Mesenchymal stem cell (in vitro differentiated cells and primary cell): Measurements from ENCODE around the gene SIRT7.

Experiments
- DNase-seq: peaks from one replicate; pipeline ENCODE4 v3.0.0-alpha.2; 2013
- H2AFZ ChIP-seq: one replicate; pipeline ENCODE4 v1.6.1; 2013; ENCODE audit warnings: low read depth, mild to moderate bottlenecking, control low read depth, inconsistent platforms, low read length, moderate library complexity
- H2AK5ac ChIP-seq: 2 replicates; pipeline ENCODE4 v1.6.1; 2013; ENCODE audit warnings: low read length, moderate library complexity, mild to moderate bottlenecking, inconsistent platforms; ENCODE audit not compliant: severe bottlenecking
- H2BK120ac ChIP-seq: one replicate; pipeline ENCODE4 v1.6.1; 2013; ENCODE audit warnings: low read depth, mild to moderate bottlenecking, inconsistent platforms, low read length, moderate library complexity
- H2BK12ac ChIP-seq, 2 experiments: one replicate each; pipeline ENCODE4 v1.6.1; 2013; ENCODE audit warnings: inconsistent platforms in 2 of 2, low read length in 2 of 2, mild to moderate bottlenecking in 2 of 2, moderate library complexity in 2 of 2, control low read depth in 1 of 2
- H2BK15ac ChIP-seq: one replicate; pipeline ENCODE4 v1.6.1; 2013; ENCODE audit warnings: mild to moderate bottlenecking, low read depth, inconsistent platforms; ENCODE audit not compliant: poor library complexity, severe bottlenecking
- H2BK5ac ChIP-seq: 2 replicates; pipeline ENCODE4 v1.6.1; 2013; ENCODE audit warnings: low read depth, mild to moderate bottlenecking, low read length, control low read depth, inconsistent platforms; ENCODE audit not compliant: poor library complexity, severe bottlenecking
- H3K14ac ChIP-seq, 2 experiments: one replicate each; pipeline ENCODE4 v1.6.1; 2013; ENCODE audit warnings: inconsistent platforms in 2 of 2, low read length in 2 of 2, control low read depth in 1 of 2, mild to moderate bottlenecking in 1 of 2, moderate library complexity in 1 of 2
- H3K18ac ChIP-seq, 2 experiments: one replicate each; pipeline ENCODE4 v1.6.1; 2013; ENCODE audit warnings: inconsistent platforms in 2 of 2, low read length in 2 of 2, control low read depth in 1 of 2, low read depth in 1 of 2, mild to moderate bottlenecking in 1 of 2
- H3K23ac ChIP-seq, 2 experiments: one replicate each; pipeline ENCODE4 v1.6.1; 2013; ENCODE audit warnings: inconsistent platforms in 2 of 2, low read length in 2 of 2, mild to moderate bottlenecking in 2 of 2, moderate library complexity in 2 of 2, control low read depth in 1 of 2
- H3K27ac ChIP-seq: 2 replicates; pipeline ENCODE4 v1.5.1; 2013; ENCODE audit warnings: mild to moderate bottlenecking, moderate library complexity, low read length, control low read depth, inconsistent platforms; ENCODE audit not compliant: poor library complexity, severe bottlenecking
- H3K27me3 ChIP-seq, 2 experiments: 2 replicates each; pipeline versions ENCODE4 v1.6.1 to v1.7.0; 2013; ENCODE audit warnings: low read length in 2 of 2, mild to moderate bottlenecking in 2 of 2, moderate library complexity in 2 of 2, control low read depth in 1 of 2, inconsistent platforms in 1 of 2; ENCODE audit not compliant: control insufficient read depth in 1 of 2, insufficient read depth in 1 of 2
- H3K36me3 ChIP-seq, 2 experiments: 2 replicates each; pipeline versions ENCODE4 v1.6.1 to v1.7.0; 2013; ENCODE audit warnings: low read length in 2 of 2, control low read depth in 1 of 2, inconsistent platforms in 1 of 2, low read depth in 1 of 2, mild to moderate bottlenecking in 1 of 2; ENCODE audit not compliant: insufficient read depth in 2 of 2, control insufficient read depth in 1 of 2
- H3K4ac ChIP-seq, 2 experiments: one replicate each; pipeline ENCODE4 v1.6.1; 2013; ENCODE audit warnings: inconsistent platforms in 2 of 2, low read length in 2 of 2, mild to moderate bottlenecking in 2 of 2, moderate library complexity in 2 of 2, control low read depth in 1 of 2, low read depth in 1 of 2
- H3K4me1 ChIP-seq: 2 replicates; pipeline ENCODE4 v1.6.1; 2013; ENCODE audit warnings: low read depth, low read length, control low read depth; ENCODE audit not compliant: control insufficient read depth, insufficient read depth
- H3K4me2 ChIP-seq: 2 replicates; pipeline ENCODE4 v1.6.1; 2013; ENCODE audit warnings: low read length, mild to moderate bottlenecking, inconsistent platforms; ENCODE audit not compliant: poor library complexity, severe bottlenecking
- H3K4me3 ChIP-seq, 2 experiments: 2 replicates each; pipeline versions ENCODE4 v1.5.1 to v1.7.0; 2013; ENCODE audit warnings: low read length in 2 of 2, mild to moderate bottlenecking in 2 of 2, control low read depth in 1 of 2, low read depth in 1 of 2; ENCODE audit not compliant: insufficient read depth in 1 of 2
- H3K79me1 ChIP-seq: replicated peaks from 2 replicates; pipeline ENCODE4 v1.6.1; 2013; ENCODE audit warnings: mild to moderate bottlenecking, control low read depth, low read length, inconsistent platforms; ENCODE audit not compliant: poor library complexity, severe bottlenecking
- H3K9ac ChIP-seq: 2 replicates; pipeline ENCODE4 v1.7.0; 2013; ENCODE audit warnings: mild to moderate bottlenecking, low read length, moderate library complexity
- H3K9me3 ChIP-seq: 2 replicates; pipeline ENCODE4 v1.7.0; 2013; ENCODE audit warnings: mild to moderate bottlenecking, low read length; ENCODE audit not compliant: control insufficient read depth
- H4K8ac ChIP-seq: one replicate; pipeline ENCODE4 v1.6.1; 2013; ENCODE audit warnings: inconsistent platforms, mild to moderate bottlenecking, low read length, moderate library complexity
- H4K91ac ChIP-seq: one replicate; pipeline ENCODE4 v1.6.1; 2013; ENCODE audit warnings: mild to moderate bottlenecking, low read length, inconsistent platforms
- WGBS: methylation state at CpG from one replicate; pipeline ENCODE4 v1.1.7; 2013; ENCODE audit warnings: mixed read lengths; 5-methylcytosine and 5-hydroxymethylcytosine counted together

SIRT7 gene

GRCh38 chr17:81940538-81941483 is 22.8 kb upstream of the SIRT7 start:
- Histone ChIP-seq H2BK12ac (peak overlapping the region in 1 of 2 experiments; percentile 31), H3K18ac (no peak overlapping the region), H2BK15ac (no peak overlapping the region), H3K4ac (no peak overlapping the region), H3K9me3 (no peaks in the 10 kb centered on the region), H2BK5ac (no peak overlapping the region), H2AFZ (no peak overlapping the region), H3K14ac (peak overlapping the region in 1 of 2 experiments; percentile 22), H3K79me1 (peaks cover 6% of the 10 kb centered on the region), H3K4me3 (no peak overlapping the region), H3K27ac (no peak overlapping the region), H3K23ac (no peak overlapping the region), H3K4me1 (peaks cover 14% of the 10 kb centered on the region), H3K27me3 (peaks cover 13 to 47% of the 10 kb centered on the region in 2 experiments), H4K91ac (no peak overlapping the region), H2AK5ac (no peak overlapping the region), H3K36me3 (no peaks in the 10 kb centered on the region), H2BK120ac (no peak overlapping the region), H3K9ac (no peak overlapping the region), H4K8ac (no peak overlapping the region), H3K4me2 (no peak overlapping the region)
- 95% methylated on average over 56 of the region's 56 CpGs for WGBS
- DNase-seq: no peak

DNA sequence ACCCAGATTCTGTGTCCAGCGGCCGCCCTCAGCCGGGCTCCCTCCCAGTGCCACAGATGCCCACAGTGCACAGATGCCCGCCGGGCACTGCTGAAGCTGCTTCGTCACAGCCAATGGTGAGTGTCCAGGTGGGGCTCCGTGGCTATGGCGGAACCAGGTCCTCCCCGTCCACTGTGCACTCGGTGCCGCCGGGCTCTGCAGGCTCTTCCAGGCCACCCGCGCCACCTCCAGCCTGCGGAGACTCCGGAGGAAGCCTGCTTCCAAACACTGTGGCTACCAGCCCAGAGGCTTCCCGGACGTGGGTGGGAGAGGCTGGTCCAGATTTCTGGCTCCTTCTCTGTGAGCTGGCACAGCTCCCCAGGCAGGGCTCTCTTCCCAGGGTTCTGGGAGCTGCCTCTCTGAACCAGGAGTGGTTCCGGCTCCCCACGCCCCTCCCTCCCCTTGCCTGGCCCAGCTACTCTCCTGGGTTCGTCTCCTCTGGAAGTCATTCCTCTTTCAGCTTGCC is 22.0 kb upstream of the SIRT7 start:
- H2AK5ac ChIP-seq: no peak overlapping the region
- no peak overlapping the region for H2BK5ac ChIP-seq
- H3K4me1 ChIP-seq: peaks cover 23% of the 10 kb centered on the region
- peaks cover 14% of the 10 kb centered on the region for H3K79me1 ChIP-seq
- H3K9ac ChIP-seq: no peak overlapping the region
- no peak overlapping the region for H3K4me3 ChIP-seq
- 91% methylated on average over 21 of the region's 21 CpGs for WGBS
- no peak overlapping the region for H3K4me2 ChIP-seq
- no peak overlapping the region for H3K27ac ChIP-seq
- no peak overlapping the region for H3K4ac ChIP-seq
- H3K18ac ChIP-seq: no peak overlapping the region
- H3K23ac ChIP-seq: no peak overlapping the region
- no peaks in the 10 kb centered on the region for H3K9me3 ChIP-seq
- DNase-seq: no peak
- H4K8ac ChIP-seq: no peak overlapping the region
- H2AFZ ChIP-seq: no peak overlapping the region
- H4K91ac ChIP-seq: no peak overlapping the region
- no peak overlapping the region for H2BK12ac ChIP-seq
- H2BK15ac ChIP-seq: no peak overlapping the region
- H3K27me3 ChIP-seq: peaks cover 13 to 46% of the 10 kb centered on the region in 2 experiments
- H3K14ac ChIP-seq: no peak overlapping the region
- no peak overlapping the region for H2BK120ac ChIP-seq
- peaks cover 0 to 5% of the 10 kb centered on the region in 2 experiments for H3K36me3 ChIP-seq

DNA sequence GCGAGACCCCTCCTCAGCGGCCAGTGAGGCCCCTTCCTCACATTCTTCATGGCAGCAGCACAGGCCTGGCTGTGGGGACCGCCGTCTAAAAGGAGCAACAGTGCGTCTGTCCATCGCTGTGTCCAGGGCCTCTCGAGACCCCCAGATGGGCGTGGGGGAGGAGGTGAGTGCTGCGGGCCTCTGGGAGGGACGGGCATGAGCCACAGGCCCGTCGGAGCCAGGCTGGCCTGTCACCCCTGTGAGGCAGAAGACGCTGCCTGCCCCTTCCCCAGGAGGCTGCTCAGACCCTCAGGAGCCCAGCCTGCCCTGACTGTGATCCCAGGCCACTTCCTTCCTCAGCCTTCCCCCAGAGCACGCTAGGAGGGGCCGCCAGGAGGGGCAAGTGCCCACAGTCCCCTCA is 21.2 kb upstream of the SIRT7 start:
- Histone ChIP-seq H2BK15ac (no peak overlapping the region), H2BK5ac (no peak overlapping the region), H3K14ac (no peak overlapping the region), H3K9ac (no peak overlapping the region), H3K36me3 (peaks cover 0 to 12% of the 10 kb centered on the region in 2 experiments), H4K91ac (no peak overlapping the region), H3K79me1 (peaks cover 16% of the 10 kb centered on the region), H3K18ac (no peak overlapping the region), H2BK12ac (no peak overlapping the region), H3K4me1 (peaks cover 27% of the 10 kb centered on the region), H2AFZ (no peak overlapping the region), H2AK5ac (no peak overlapping the region), H3K9me3 (no peaks in the 10 kb centered on the region), H3K4me2 (no peak overlapping the region), H3K27me3 (peaks cover 13 to 39% of the 10 kb centered on the region in 2 experiments), H3K23ac (no peak overlapping the region), H2BK120ac (no peak overlapping the region), H3K27ac (no peak overlapping the region), H4K8ac (no peak overlapping the region), H3K4me3 (no peak overlapping the region), H3K4ac (no peak overlapping the region)
- 73% methylated on average over 12 of the region's 15 CpGs for WGBS
- no peak for DNase-seq

DNA sequence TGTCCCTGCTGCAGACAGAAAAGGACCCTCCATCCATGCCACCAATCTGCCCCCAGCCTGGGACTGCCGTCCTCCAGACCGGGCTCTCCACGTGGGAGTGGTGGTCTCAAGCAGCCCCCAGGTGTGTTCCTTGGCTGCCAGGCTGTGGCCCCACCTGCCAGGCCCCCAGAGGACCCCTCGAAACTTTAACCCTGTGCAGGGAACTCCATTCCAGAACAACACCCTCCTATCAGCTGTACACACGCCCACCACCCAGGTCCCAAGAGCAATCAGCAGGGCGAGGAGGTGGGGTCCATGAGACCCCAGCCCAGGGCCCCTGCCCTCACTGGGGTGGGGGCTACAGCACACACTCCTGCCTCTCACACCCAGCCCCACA is 17.7 kb upstream of the SIRT7 start:
- Histone ChIP-seq H4K8ac (no peak overlapping the region), H4K91ac (no peak overlapping the region), H2BK120ac (no peak overlapping the region), H3K9ac (no peak overlapping the region), H3K4me3 (no peak overlapping the region), H3K18ac (peak overlapping the region in 1 of 2 experiments; percentile 25), H2AFZ (no peak overlapping the region), H3K27me3 (peaks cover 4 to 35% of the 10 kb centered on the region in 2 experiments), H3K79me1 (peaks cover 20% of the 10 kb centered on the region), H3K9me3 (no peaks in the 10 kb centered on the region), H2BK5ac (no peak overlapping the region), H2BK12ac (no peak overlapping the region), H2AK5ac (no peak overlapping the region), H3K4ac (no peak overlapping the region), H3K36me3 (peaks cover 0 to 36% of the 10 kb centered on the region in 2 experiments), H3K4me2 (peak overlapping the region; percentile 0), H3K23ac (no peak overlapping the region), H2BK15ac (no peak overlapping the region), H3K27ac (no peak overlapping the region), H3K14ac (peak overlapping the region in 1 of 2 experiments; percentile 53), H3K4me1 (peaks cover 24% of the 10 kb centered on the region)
- 93% methylated on average over 6 of the region's 6 CpGs for WGBS
- DNase-seq: no peak
